H9 (cell line): ENCODE data around the gene CXCL1. TPM values are rescaled to one million over a fixed set of nuclear protein-coding genes. Genes with fewer than 3 reads are reported as not detected.

Source experiments
- DNase-seq: peaks from one replicate; pipeline ENCODE4 v3.0.0-alpha.2; 2017
- H2AFZ ChIP-seq: one replicate; pipeline ENCODE4 v1.6.1; 2013; ENCODE audit warnings: mild to moderate bottlenecking, low read length, control low read depth, moderate library complexity
- H2AK5ac ChIP-seq: 2 replicates; pipeline ENCODE4 v1.6.1; 2013; ENCODE audit warnings: low read length, control low read depth, mixed read lengths; ENCODE audit not compliant: insufficient read length
- H2BK120ac ChIP-seq: one replicate; pipeline ENCODE4 v1.6.1; 2013; ENCODE audit warnings: low read depth, mild to moderate bottlenecking, low read length, control low read depth, inconsistent platforms; ENCODE audit not compliant: poor library complexity, severe bottlenecking
- H2BK12ac ChIP-seq: 2 replicates; pipeline ENCODE4 v1.6.1; 2013; ENCODE audit warnings: low read length, control low read depth, mixed read lengths, low read depth; ENCODE audit not compliant: insufficient read length
- H2BK15ac ChIP-seq: 2 replicates; pipeline ENCODE4 v1.6.1; 2013; ENCODE audit warnings: low read depth, low read length, control low read depth
- H2BK20ac ChIP-seq: one replicate; pipeline ENCODE4 v1.6.1; 2013; ENCODE audit warnings: low read depth, mild to moderate bottlenecking, low read length, control low read depth, inconsistent platforms; ENCODE audit not compliant: poor library complexity, severe bottlenecking
- H2BK5ac ChIP-seq: 2 replicates; pipeline ENCODE4 v1.6.1; 2013; ENCODE audit warnings: low read length, control low read depth, mixed read lengths; ENCODE audit not compliant: insufficient read length
- H3K14ac ChIP-seq: 2 replicates; pipeline ENCODE4 v1.6.1; 2013; ENCODE audit warnings: low read length, control low read depth; ENCODE audit not compliant: insufficient read depth
- H3K18ac ChIP-seq: 2 replicates; pipeline ENCODE4 v1.6.1; 2013; ENCODE audit warnings: low read depth, mild to moderate bottlenecking, mixed read lengths, low read length, control low read depth; ENCODE audit not compliant: insufficient read length
- H3K23ac ChIP-seq: 2 replicates; pipeline ENCODE4 v1.6.1; 2013; ENCODE audit warnings: low read length, control low read depth, mixed read lengths, low read depth; ENCODE audit not compliant: insufficient read length
- H3K23me2 ChIP-seq: 2 replicates; pipeline ENCODE4 v1.6.1; 2013; ENCODE audit warnings: low read depth, mild to moderate bottlenecking, mixed read lengths, low read length, control low read depth; ENCODE audit not compliant: insufficient read length, poor library complexity, severe bottlenecking
- H3K27ac ChIP-seq: 2 replicates; pipeline ENCODE4 v1.5.1; 2013; ENCODE audit warnings: low read length, control low read depth, mixed read lengths, low read depth; ENCODE audit not compliant: insufficient read length
- H3K27me3 ChIP-seq: 2 replicates; pipeline ENCODE4 v1.6.1; 2013; ENCODE audit warnings: low read length, control low read depth, inconsistent platforms; ENCODE audit not compliant: insufficient read depth
- H3K4ac ChIP-seq: 2 replicates; pipeline ENCODE4 v1.6.1; 2013; ENCODE audit warnings: low read depth, mild to moderate bottlenecking, control low read depth, inconsistent platforms, low read length, moderate library complexity
- H3K4me1 ChIP-seq: 2 replicates; pipeline ENCODE4 v1.6.1; 2013; ENCODE audit warnings: low read length, control low read depth, inconsistent platforms; ENCODE audit not compliant: insufficient read depth
- H3K4me2 ChIP-seq: 2 replicates; pipeline ENCODE4 v1.6.1; 2013; ENCODE audit warnings: low read length, control low read depth, mixed read lengths; ENCODE audit not compliant: insufficient read length, insufficient read depth
- H3K56ac ChIP-seq: 2 replicates; pipeline ENCODE4 v1.6.1; 2013; ENCODE audit warnings: low read depth, mild to moderate bottlenecking, mixed read lengths, low read length, control low read depth; ENCODE audit not compliant: insufficient read length
- H3K79me1 ChIP-seq: 2 replicates; pipeline ENCODE4 v1.6.1; 2013; ENCODE audit warnings: low read depth, mild to moderate bottlenecking, moderate library complexity, low read length, control low read depth, inconsistent platforms; ENCODE audit not compliant: insufficient read depth, poor library complexity, severe bottlenecking
- H3K79me2 ChIP-seq: 2 replicates; pipeline ENCODE4 v1.6.1; 2013; ENCODE audit warnings: low read length, control low read depth, inconsistent platforms; ENCODE audit not compliant: insufficient read depth
- H3K9ac ChIP-seq: 2 replicates; pipeline ENCODE4 v1.6.1; 2013; ENCODE audit warnings: low read length, control low read depth, mixed read lengths; ENCODE audit not compliant: insufficient read length; ENCODE audit errors: extremely low read depth
- H3K9me3 ChIP-seq: one replicate; pipeline ENCODE4 v1.6.1; 2013; ENCODE audit warnings: low read depth, low read length, inconsistent platforms; ENCODE audit not compliant: control insufficient read depth
- H3T11ph ChIP-seq: one replicate; pipeline ENCODE4 v1.6.1; 2013; ENCODE audit warnings: mild to moderate bottlenecking, low read length, control low read depth, inconsistent platforms
- H4K20me1 ChIP-seq: one replicate; pipeline ENCODE4 v1.6.1; 2013; ENCODE audit not compliant: control insufficient read depth, insufficient read length, insufficient read depth
- H4K5ac ChIP-seq: 2 replicates; pipeline ENCODE4 v1.6.1; 2013; ENCODE audit warnings: low read depth, mild to moderate bottlenecking, mixed read lengths, low read length, control low read depth; ENCODE audit not compliant: insufficient read length
- H4K8ac ChIP-seq: replicated peaks from 2 replicates; pipeline ENCODE4 v1.6.1; 2013; ENCODE audit warnings: low read length, control low read depth, mixed read lengths, low read depth; ENCODE audit not compliant: insufficient read length
- H4K91ac ChIP-seq: 2 replicates; pipeline ENCODE4 v1.6.1; 2013; ENCODE audit warnings: low read depth, mild to moderate bottlenecking, moderate library complexity, mixed read lengths, low read length, control low read depth; ENCODE audit not compliant: insufficient read length
- H3K27ac Mint-ChIP-seq, 3 experiments: 2 replicates in 2 of 3; 3 replicates in 1 of 3; pipeline ENCODE4 v1.8.0; 2020 to 2021; ENCODE audit warnings: mixed read lengths in 3 of 3, mild to moderate bottlenecking in 1 of 3, moderate library complexity in 1 of 3
- H3K27me3 Mint-ChIP-seq: 2 replicates; pipeline ENCODE4 v1.8.0; 2021; ENCODE audit warnings: low read depth, mild to moderate bottlenecking, moderate library complexity, mixed read lengths
- H3K36me3 Mint-ChIP-seq, 3 experiments: 2 replicates in 2 of 3; 3 replicates in 1 of 3; pipeline ENCODE4 v1.8.0; 2020 to 2021; ENCODE audit warnings: low read depth in 3 of 3, mixed read lengths in 3 of 3; ENCODE audit not compliant: insufficient read depth in 1 of 3
- H3K4me1 Mint-ChIP-seq, 2 experiments: 2 replicates each; pipeline ENCODE4 v1.8.0; 2020; ENCODE audit warnings: mixed read lengths in 2 of 2
- H3K4me3 Mint-ChIP-seq, 2 experiments: 2 replicates in 1 of 2; 3 replicates in 1 of 2; pipeline ENCODE4 v1.8.0; 2020 to 2021; ENCODE audit warnings: mild to moderate bottlenecking in 2 of 2, mixed read lengths in 2 of 2, moderate library complexity in 1 of 2
- H3K9me3 Mint-ChIP-seq, 2 experiments: 2 replicates in 1 of 2; 3 replicates in 1 of 2; pipeline ENCODE4 v1.8.0; 2020; ENCODE audit warnings: mild to moderate bottlenecking in 2 of 2, mixed read lengths in 2 of 2, moderate library complexity in 1 of 2
- CTCF ChIP-seq: fragments of 200-600 bp; sonication (generic); conservative IDR thresholded peaks from 3 replicates; pipeline ENCODE4 v1.8.0; 2021; ENCODE audit warnings: antibody characterized with exemption, mild to moderate bottlenecking
- WGBS: extraction: QIAGEN DNeasy Blood & Tissue Kit; methylation state at CpG from one replicate; pipeline ENCODE4 v1.1.7; 2013; ENCODE audit warnings: missing lambda C conversion rate, low lambda C conversion rate, mixed read lengths; ENCODE audit not compliant: insufficient read length; ENCODE audit errors: extremely low coverage; 5-methylcytosine and 5-hydroxymethylcytosine counted together
- total RNA-seq: library from RNA; stranded (reverse); gene quantifications from 2 replicates; pipeline ENCODE4 v1.2.1, GENCODE V29; 2021

CXCL1 gene
- total RNA-seq, 1 experiment from 2014 or later, result 0.20 TPM

- Histone ChIP-seq H4K5ac (no peak overlapping the region), H3K4me1 (no peaks in the 10 kb centered on the region), H3T11ph (no peak overlapping the region), H2BK20ac (no peak overlapping the region), H2BK5ac (no peak overlapping the region), H3K14ac (no peak overlapping the region), H2BK120ac (no peak overlapping the region), H3K56ac (no peak overlapping the region), H3K4ac (no peak overlapping the region), H3K18ac (no peak overlapping the region), H2AFZ (no peak overlapping the region), H3K9me3 (no peaks in the 10 kb centered on the region), H3K27ac (no peak overlapping the region), H4K8ac (no peak overlapping the region), H3K23ac (no peak overlapping the region), H3K79me2 (no peaks in the 10 kb centered on the region), H2BK12ac (no peak overlapping the region), H2AK5ac (no peak overlapping the region), H2BK15ac (no peak overlapping the region), H3K23me2 (no peaks in the 10 kb centered on the region), H3K79me1 (no peaks in the 10 kb centered on the region), H3K9ac (no peak overlapping the region), H4K91ac (no peak overlapping the region), H4K20me1 (no peaks in the 10 kb centered on the region), H3K4me2 (no peak overlapping the region), H3K27me3 (no peaks in the 10 kb centered on the region)
- WGBS, result no CpG with 5 or more reads among the region's 4 CpGs
- H3K4me3 Mint-ChIP-seq, result no peak overlapping the region
- no peak for TF ChIP-seq CTCF
- H3K4me1 Mint-ChIP-seq, result no peaks in the 10 kb centered on the region; a peak in 1 of 4 replicates
- H3K27me3 Mint-ChIP-seq, result peaks cover 2% of the 10 kb centered on the region; the same call in 1 of the 2 replicates
- no peaks in the 10 kb centered on the region for H3K36me3 Mint-ChIP-seq
- no peaks in the 10 kb centered on the region for H3K9me3 Mint-ChIP-seq
- DNase-seq, result no peak
- no peak overlapping the region for H3K27ac Mint-ChIP-seq
Observed at GRCh38 chr4:73885574-73886267, 16.5 kb downstream of the CXCL1 start.
